SK-N-SH treated with all-trans-retinoic acid at 6 μM for 48 hours (cell line): ENCODE measurements around the gene SUPT3H.

Experiments used
- ATAC-seq: fragments of 200-7000 bp; cut with Tn5 transposase; 3 replicates; pipeline ENCODE4 v1.9.1; 2020; ENCODE audit warnings: mild to moderate bottlenecking, moderate library complexity
- ARNTL ChIP-seq: fragments of 450-650 bp; formaldehyde crosslinking; IDR thresholded peaks from 2 replicates; pipeline ENCODE4 v1.5.0; 2020; ENCODE audit warnings: low read depth, mild to moderate bottlenecking, moderate library complexity, borderline replicate concordance
- BACH2 ChIP-seq: fragments of 250-450 bp; sonication (Bioruptor Pico); IDR thresholded peaks from 2 replicates; pipeline ENCODE4 v1.9.0; 2021; ENCODE audit warnings: mild to moderate bottlenecking, borderline replicate concordance
- CREB5 ChIP-seq: fragments of 250-450 bp; sonication (Bioruptor Pico); IDR thresholded peaks from 2 replicates; pipeline ENCODE4 v1.5.1; 2020; ENCODE audit warnings: low read depth, mild to moderate bottlenecking, moderate library complexity
- CSDC2 ChIP-seq: fragments of 250-450 bp; sonication (Bioruptor Pico); IDR thresholded peaks from 2 replicates; pipeline ENCODE4 v1.5.0; 2020; ENCODE audit warnings: mild to moderate bottlenecking, moderate library complexity
- CSRNP3 ChIP-seq: fragments of 250-450 bp; sonication (Bioruptor Pico); IDR thresholded peaks from 2 replicates; pipeline ENCODE4 v1.5.1; 2021; ENCODE audit warnings: mild to moderate bottlenecking, moderate library complexity
- ESRRG ChIP-seq: fragments of 250-450 bp; sonication (Bioruptor Pico); IDR thresholded peaks from 2 replicates; pipeline ENCODE4 v1.6.1; 2021; ENCODE audit warnings: mild to moderate bottlenecking
- GLIS3 ChIP-seq: fragments of 250-450 bp; sonication (Bioruptor Pico); IDR thresholded peaks from 2 replicates; pipeline ENCODE4 v1.5.0; 2020; ENCODE audit warnings: mild to moderate bottlenecking, moderate library complexity
- OSR1 ChIP-seq: fragments of 250-450 bp; sonication (Bioruptor Pico); IDR thresholded peaks from 2 replicates; pipeline ENCODE4 v1.8.0; 2022; ENCODE audit warnings: moderate library complexity, mild to moderate bottlenecking, inconsistent platforms
- PATZ1 ChIP-seq: fragments of 250-450 bp; sonication (Bioruptor Pico); IDR thresholded peaks from 2 replicates; pipeline ENCODE4 v1.8.0; 2020; ENCODE audit warnings: mild to moderate bottlenecking, moderate library complexity, borderline replicate concordance
- POU6F1 ChIP-seq: fragments of 250-450 bp; sonication (Bioruptor Pico); IDR thresholded peaks from 2 replicates; pipeline ENCODE4 v1.8.0; 2021; ENCODE audit warnings: low read depth, mild to moderate bottlenecking, moderate library complexity, borderline replicate concordance
- RARB ChIP-seq: fragments of 250-450 bp; sonication (Bioruptor Pico); IDR thresholded peaks from 2 replicates; pipeline ENCODE4 v1.8.0; 2021; ENCODE audit warnings: mild to moderate bottlenecking, moderate library complexity
- SNAI2 ChIP-seq: fragments of 250-450 bp; sonication (Bioruptor Pico); IDR thresholded peaks from 2 replicates; pipeline ENCODE4 v1.5.0; 2020; ENCODE audit warnings: mild to moderate bottlenecking, moderate library complexity
- TCF4 ChIP-seq: fragments of 250-450 bp; sonication (Bioruptor Pico); IDR thresholded peaks from 2 replicates; pipeline ENCODE4 v1.8.0; 2021; ENCODE audit warnings: mild to moderate bottlenecking, moderate library complexity, borderline replicate concordance
- TOX ChIP-seq: fragments of 250-450 bp; sonication (Bioruptor Pico); IDR thresholded peaks from 2 replicates; pipeline ENCODE4 v1.8.0; 2021; ENCODE audit warnings: mild to moderate bottlenecking, moderate library complexity, borderline replicate concordance
- TSHZ2 ChIP-seq: fragments of 250-450 bp; sonication (Bioruptor Pico); IDR thresholded peaks from 2 replicates; pipeline ENCODE4 v1.5.0; 2020; ENCODE audit warnings: mild to moderate bottlenecking, moderate library complexity
- ZC3H10 ChIP-seq: fragments of 250-450 bp; sonication (Bioruptor Pico); IDR thresholded peaks from 2 replicates; pipeline ENCODE4 v1.5.1; 2021; ENCODE audit warnings: mild to moderate bottlenecking, moderate library complexity
- ZFP3 ChIP-seq: fragments of 250-450 bp; sonication (Bioruptor Pico); IDR thresholded peaks from 2 replicates; pipeline ENCODE4 v1.5.0; 2020; ENCODE audit warnings: mild to moderate bottlenecking, moderate library complexity
- ZFP30 ChIP-seq: fragments of 450-650 bp; formaldehyde crosslinking; IDR thresholded peaks from 2 replicates; pipeline ENCODE4 v1.5.0; 2022; ENCODE audit warnings: mild to moderate bottlenecking, moderate library complexity
- ZNF565 ChIP-seq: fragments of 450-650 bp; formaldehyde crosslinking; conservative IDR thresholded peaks from 2 replicates; pipeline ENCODE4 v1.5.0; 2020; ENCODE audit warnings: low read depth, mild to moderate bottlenecking, moderate library complexity
- ZNF70 ChIP-seq: fragments of 450-650 bp; formaldehyde crosslinking; IDR thresholded peaks from 2 replicates; pipeline ENCODE4 v1.5.0; 2020; ENCODE audit warnings: mild to moderate bottlenecking, moderate library complexity
- ZNF8 ChIP-seq: fragments of 450-650 bp; formaldehyde crosslinking; IDR thresholded peaks from 2 replicates; pipeline ENCODE4 v1.5.0; 2020; ENCODE audit warnings: mild to moderate bottlenecking, moderate library complexity

The SUPT3H gene

GRCh38 chr6:45170309-45170708, 207.4 kb downstream of the SUPT3H start:
- no peak for ATAC-seq
- no peak for TF ChIP-seq PATZ1 (CRISPR knock-in tag)
- no peak for TF ChIP-seq TOX
- TF ChIP-seq ZNF70: no peak
- TF ChIP-seq ARNTL (CRISPR knock-in tag): no peak
- no peak for TF ChIP-seq TCF4 (CRISPR knock-in tag)
- TF ChIP-seq ZC3H10: no peak
- no peak for TF ChIP-seq BACH2
- TF ChIP-seq CSRNP3 (CRISPR knock-in tag): no peak
- TF ChIP-seq CSDC2 (CRISPR knock-in tag): no peak

GRCh38 chr6:45169815-45170214, 207.9 kb downstream of the SUPT3H start:
- no peak for ATAC-seq

GRCh38 chr6:45163952-45164766, 213.6 kb downstream of the SUPT3H start:
- no peak for TF ChIP-seq POU6F1 (CRISPR knock-in tag)
- TF ChIP-seq ZFP30 (CRISPR knock-in tag): no peak
- TF ChIP-seq ZNF8 (CRISPR knock-in tag): no peak
- TF ChIP-seq GLIS3 (CRISPR knock-in tag): no peak
- no peak for TF ChIP-seq SNAI2
- TF ChIP-seq ZNF70: no peak
- no peak for TF ChIP-seq TCF4 (CRISPR knock-in tag)
- no peak for TF ChIP-seq PATZ1 (CRISPR knock-in tag)
- no peak for TF ChIP-seq ZNF565 (CRISPR knock-in tag)
- TF ChIP-seq RARB: no peak
- no peak for TF ChIP-seq TSHZ2 (CRISPR knock-in tag)
- TF ChIP-seq, all 23 proteins: peak for 0
- no peak for ATAC-seq

More at GRCh38 chr6:45169815-45170214, 207.9 kb downstream of the SUPT3H start:
- TF ChIP-seq ZFP3 (CRISPR knock-in tag): no peak
- no peak for TF ChIP-seq ESRRG (CRISPR knock-in tag)
- TF ChIP-seq BACH2: no peak
- no peak for TF ChIP-seq PATZ1 (CRISPR knock-in tag)
- no peak for TF ChIP-seq CREB5 (CRISPR knock-in tag)
- no peak for TF ChIP-seq OSR1 (CRISPR knock-in tag)
- TF ChIP-seq ZFP30 (CRISPR knock-in tag): no peak
- no peak for TF ChIP-seq ARNTL (CRISPR knock-in tag)
- TF ChIP-seq ZNF8 (CRISPR knock-in tag): no peak
- TF ChIP-seq CSDC2 (CRISPR knock-in tag): no peak
- TF ChIP-seq, all 23 proteins: peak for 0
